Hepatocyte (in vitro differentiated cells): ENCODE measurements around the gene CBLB. TPM values are rescaled to one million over a fixed set of nuclear protein-coding genes. Genes with fewer than 3 reads are reported as not detected.

Experiments used
- DNase-seq: peaks from one replicate; pipeline ENCODE4 v3.0.0-alpha.2; 2016; ENCODE audit warnings: low spot score
- H2AFZ ChIP-seq: fragments of 200-600 bp; sonication (generic); 2 replicates; pipeline ENCODE4 v1.6.0; 2016; ENCODE audit warnings: antibody characterized with exemption, mild to moderate bottlenecking
- H3K27ac ChIP-seq: fragments of 200-600 bp; sonication (generic); 2 replicates; pipeline ENCODE4 v1.5.1; 2016; ENCODE audit warnings: mild to moderate bottlenecking
- H3K27me3 ChIP-seq: fragments of 200-600 bp; sonication (generic); 2 replicates; pipeline ENCODE4 v1.6.1; 2016
- H3K36me3 ChIP-seq: fragments of 200-600 bp; sonication (generic); replicated peaks from 2 replicates; pipeline ENCODE4 v1.5.1; 2016; ENCODE audit warnings: low read depth; ENCODE audit not compliant: insufficient read depth
- H3K4me1 ChIP-seq: fragments of 200-600 bp; sonication (generic); 2 replicates; pipeline ENCODE4 v1.5.1; 2016; ENCODE audit warnings: mild to moderate bottlenecking, moderate library complexity; ENCODE audit not compliant: insufficient read depth
- H3K4me2 ChIP-seq: fragments of 200-600 bp; sonication (generic); 2 replicates; pipeline ENCODE4 v1.6.0; 2016
- H3K4me3 ChIP-seq: fragments of 200-600 bp; sonication (generic); 2 replicates; pipeline ENCODE4 v1.5.1; 2016; ENCODE audit warnings: mild to moderate bottlenecking
- H3K79me2 ChIP-seq: fragments of 200-600 bp; sonication (generic); 2 replicates; pipeline ENCODE4 v1.6.0; 2017; ENCODE audit warnings: mild to moderate bottlenecking
- H3K9me2 ChIP-seq: fragments of 200-600 bp; sonication (generic); replicated peaks from 2 replicates; pipeline ENCODE4 v1.6.0; 2017; ENCODE audit warnings: mild to moderate bottlenecking; ENCODE audit not compliant: insufficient read depth
- H3K9me3 ChIP-seq: fragments of 200-600 bp; sonication (generic); 2 replicates; pipeline ENCODE4 v1.5.1; 2016; ENCODE audit warnings: low read depth, mild to moderate bottlenecking
- H4K20me1 ChIP-seq: fragments of 200-600 bp; sonication (generic); 2 replicates; pipeline ENCODE4 v1.6.0; 2016; ENCODE audit warnings: mild to moderate bottlenecking; ENCODE audit not compliant: insufficient read depth, poor library complexity, severe bottlenecking
- EZH2 ChIP-seq: fragments of 200-600 bp; sonication (generic); IDR thresholded peaks from 2 replicates; pipeline ENCODE4 v1.6.1; 2016; ENCODE audit warnings: antibody characterized with exemption, mild to moderate bottlenecking, borderline replicate concordance
- EZH2phosphoT487 ChIP-seq: fragments of 200-600 bp; sonication (generic); IDR thresholded peaks from one replicate; pipeline ENCODE4 v1.6.1; 2018; ENCODE audit warnings: antibody characterized with exemption, mild to moderate bottlenecking, low read depth, moderate library complexity; ENCODE audit not compliant: unreplicated experiment, severe bottlenecking
- WGBS: methylation state at CpG from one replicate; pipeline ENCODE4 v1.1.6; 2016; ENCODE audit warnings: low lambda C conversion rate; ENCODE audit errors: missing lambda C conversion rate; 5-methylcytosine and 5-hydroxymethylcytosine counted together
- polyA plus RNA-seq: library from polyadenylated mRNA; unstranded; fragments of >200 nt; fragmentation: Nextera tagmentation; extraction: Ambion mirVana; gene quantifications from 2 replicates; pipeline ENCODE4 v1.2.1, GENCODE V29; 2016
- total RNA-seq: library from RNA; depleted of rRNA; stranded (reverse); fragments of >200 nt; gene quantifications from 2 replicates; pipeline ENCODE4 v1.2.3, GENCODE V29; 2014
- TF ChIP-seq, protein P1 (sequence below): fragments of 200-600 bp; sonication (generic); IDR thresholded peaks from 2 replicates; pipeline ENCODE4 v1.5.1; 2016; ENCODE audit warnings: antibody characterized with exemption, mild to moderate bottlenecking; ENCODE audit not compliant: poor library complexity

The CBLB gene
- total and polyA plus RNA-seq, 2 experiments from 2014 or later: 22.6 to 56.0 TPM

DNA sequence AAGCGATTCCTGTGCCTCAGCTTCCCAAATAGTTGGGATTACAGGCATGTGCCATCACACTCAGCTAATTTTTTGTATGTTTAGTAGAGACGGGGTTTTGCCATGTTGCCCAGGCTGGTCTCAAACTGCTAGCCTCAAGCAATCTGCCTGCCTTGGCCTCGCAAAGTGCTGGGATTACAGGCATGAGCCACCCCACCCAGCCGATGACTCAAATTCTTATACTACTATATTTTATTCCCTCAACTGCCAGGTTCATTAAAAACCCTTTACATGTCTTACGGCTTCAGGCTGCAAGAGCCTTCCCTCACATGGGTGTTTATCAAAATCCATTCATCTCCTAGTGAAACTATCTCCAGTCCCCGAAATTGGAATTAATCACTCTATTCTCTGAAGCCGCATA, 63.4 kb downstream of the CBLB start:
- H3K9me3 ChIP-seq: no peaks in the 10 kb centered on the region
- TF ChIP-seq EZH2 (no peak), EZH2phosphoT487 (no peak)
- TF ChIP-seq, protein P1, sequence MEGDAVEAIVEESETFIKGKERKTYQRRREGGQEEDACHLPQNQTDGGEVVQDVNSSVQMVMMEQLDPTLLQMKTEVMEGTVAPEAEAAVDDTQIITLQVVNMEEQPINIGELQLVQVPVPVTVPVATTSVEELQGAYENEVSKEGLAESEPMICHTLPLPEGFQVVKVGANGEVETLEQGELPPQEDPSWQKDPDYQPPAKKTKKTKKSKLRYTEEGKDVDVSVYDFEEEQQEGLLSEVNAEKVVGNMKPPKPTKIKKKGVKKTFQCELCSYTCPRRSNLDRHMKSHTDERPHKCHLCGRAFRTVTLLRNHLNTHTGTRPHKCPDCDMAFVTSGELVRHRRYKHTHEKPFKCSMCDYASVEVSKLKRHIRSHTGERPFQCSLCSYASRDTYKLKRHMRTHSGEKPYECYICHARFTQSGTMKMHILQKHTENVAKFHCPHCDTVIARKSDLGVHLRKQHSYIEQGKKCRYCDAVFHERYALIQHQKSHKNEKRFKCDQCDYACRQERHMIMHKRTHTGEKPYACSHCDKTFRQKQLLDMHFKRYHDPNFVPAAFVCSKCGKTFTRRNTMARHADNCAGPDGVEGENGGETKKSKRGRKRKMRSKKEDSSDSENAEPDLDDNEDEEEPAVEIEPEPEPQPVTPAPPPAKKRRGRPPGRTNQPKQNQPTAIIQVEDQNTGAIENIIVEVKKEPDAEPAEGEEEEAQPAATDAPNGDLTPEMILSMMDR: no peak
- H3K4me3 ChIP-seq: no peak overlapping the region
- H3K27me3 ChIP-seq: no peaks in the 10 kb centered on the region
- peaks cover 7% of the 10 kb centered on the region for H3K4me1 ChIP-seq
- DNase-seq: no peak
- H2AFZ ChIP-seq: no peak overlapping the region
- no peaks in the 10 kb centered on the region for H3K9me2 ChIP-seq
- peaks cover 4% of the 10 kb centered on the region for H4K20me1 ChIP-seq
- H3K79me2 ChIP-seq: peaks cover 80% of the 10 kb centered on the region
- WGBS: 89% methylated on average over 7 of the region's 7 CpGs
- no peak overlapping the region for H3K27ac ChIP-seq
- H3K4me2 ChIP-seq: no peak overlapping the region
- no peaks in the 10 kb centered on the region for H3K36me3 ChIP-seq

DNA sequence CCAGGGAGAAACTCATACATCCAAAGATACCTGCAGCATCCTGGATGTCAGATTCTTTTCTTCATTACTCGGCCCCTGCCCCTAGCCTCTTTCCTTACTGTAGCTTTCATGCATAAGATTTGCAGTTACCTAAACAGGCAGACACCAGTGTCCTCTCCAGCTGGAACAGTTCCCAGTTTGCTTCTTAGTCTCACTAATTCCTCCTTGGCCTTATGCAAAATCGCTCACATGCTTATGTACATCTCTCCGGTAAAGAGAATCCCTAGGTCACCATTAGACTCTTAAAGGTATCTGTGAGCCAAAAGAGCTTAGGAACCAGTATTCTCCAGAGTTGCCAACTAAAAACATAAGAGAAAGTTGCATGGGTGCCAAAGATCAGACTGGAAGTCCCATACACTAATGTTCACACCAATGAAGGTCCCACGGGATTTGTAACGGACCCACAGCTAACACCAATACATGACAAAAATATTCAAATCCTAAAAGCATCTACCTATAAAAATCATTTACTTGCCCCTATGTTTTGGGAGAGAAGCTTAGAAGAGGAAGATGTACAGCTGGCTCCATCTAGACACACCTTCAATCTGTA, 66.6 kb downstream of the CBLB start:
- H3K79me2 ChIP-seq: peaks cover 88% of the 10 kb centered on the region
- no peak overlapping the region for H3K4me3 ChIP-seq

DNA sequence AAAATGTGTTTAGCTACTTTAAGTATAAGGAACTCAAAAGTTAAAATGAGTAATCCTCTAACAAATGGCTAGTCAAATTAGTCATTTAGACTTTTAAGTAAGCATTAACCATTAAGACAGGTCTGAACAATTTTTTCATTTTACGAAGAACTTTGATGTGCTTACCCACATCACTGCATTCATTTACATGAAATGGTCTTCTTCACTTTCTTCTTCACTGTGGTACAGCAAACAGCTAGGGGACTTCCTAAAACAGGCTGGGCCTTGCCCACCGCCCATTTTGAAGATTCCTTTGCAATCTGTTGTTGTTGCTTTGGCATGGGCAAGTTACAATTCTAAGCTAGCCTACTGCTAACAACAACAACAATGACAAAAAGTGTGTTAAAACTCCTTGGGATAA, 67.4 kb downstream of the CBLB start:
- Histone ChIP-seq H3K27ac (no peak overlapping the region), H3K4me2 (no peak overlapping the region), H2AFZ (no peak overlapping the region), H3K27me3 (no peaks in the 10 kb centered on the region), H4K20me1 (no peaks in the 10 kb centered on the region), H3K9me2 (no peaks in the 10 kb centered on the region), H3K4me3 (no peak overlapping the region), H3K9me3 (no peaks in the 10 kb centered on the region), H3K36me3 (no peaks in the 10 kb centered on the region), H3K4me1 (peaks cover 9% of the 10 kb centered on the region), H3K79me2 (peaks cover 88% of the 10 kb centered on the region)
- no peak for TF ChIP-seq EZH2phosphoT487
- TF ChIP-seq, protein P1: no peak
- TF ChIP-seq EZH2: no peak
- DNase-seq: no peak
- 92% methylated on average over 2 of the region's 2 CpGs for WGBS

More for the DNA sequence above, 66.6 kb downstream of the CBLB start:
- 89% methylated on average over 5 of the region's 5 CpGs for WGBS
- H3K27me3 ChIP-seq: no peaks in the 10 kb centered on the region
- H4K20me1 ChIP-seq: no peaks in the 10 kb centered on the region
- DNase-seq: no peak
- no peak overlapping the region for H3K4me2 ChIP-seq
- H2AFZ ChIP-seq: no peak overlapping the region
- peaks cover 9% of the 10 kb centered on the region for H3K4me1 ChIP-seq
- H3K9me3 ChIP-seq: no peaks in the 10 kb centered on the region
- H3K27ac ChIP-seq: no peak overlapping the region
- no peak for TF ChIP-seq EZH2phosphoT487
- TF ChIP-seq, protein P1: no peak
- TF ChIP-seq EZH2: no peak
- H3K9me2 ChIP-seq: no peaks in the 10 kb centered on the region
- no peaks in the 10 kb centered on the region for H3K36me3 ChIP-seq
